ENCODE measurements around the gene MCUR1. TPM values are rescaled to one million over a fixed set of nuclear protein-coding genes. Genes with fewer than 3 reads are reported as not detected.

MCUR1 gene
- total and polyA plus RNA-seq, 4 experiments from 2014 or later, result 5.9 to 11.6 (median 11.4) TPM

GRCh38 chr6:13813026-13813425, 1.3 kb downstream of the MCUR1 start:
- Mint-ChIP-seq H3K27me3 (no peaks in the 10 kb centered on the region), H3K4me1 (peaks cover 26 to 37% (median 33%) of the 10 kb centered on the region in 4 donors), H3K27ac (peak overlapping the region in 6 of 7 donors; percentile 56 to 89 (median 66)), H3K4me3 (peak overlapping the region; percentile 80 to 93 (median 90)), H3K36me3 (peaks cover 0 to 4% of the 10 kb centered on the region in 2 donors), H3K9me3 (no peaks in the 10 kb centered on the region)
- CTCF ChIA-PET (ENCODE audit: partially characterized antibody), result interaction anchor here (4.3 kb wide), 1 partner anchor 17 kb away, joined by 38 read pairs; no protein-coding TSS in a partner anchor
- POLR2A ChIA-PET (ENCODE audit: partially characterized antibody), result interaction anchor here (1.3 to 3.5 kb wide), 4 partner anchors 102 to 484 kb away, joined by 3 to 21 read pairs (median 20); partner anchors contain the start of genes NOL7, RANBP9, SIRT5 and TBC1D7
- H3K9me3 ChIP-seq (ENCODE audit: control insufficient read depth in 1 of 2, low read length in 2 of 2), result no peaks in the 10 kb centered on the region
- no peak for DNase-seq
- no peaks in the 10 kb centered on the region for H3K27me3 ChIP-seq (ENCODE audit: insufficient read depth, low read length)
- no peak overlapping the region for H3K27ac ChIP-seq (ENCODE audit: low read depth, low read length)
- H3K36me3 ChIP-seq (ENCODE audit: insufficient read depth, low read length), result no peaks in the 10 kb centered on the region
- intact Hi-C loops (cut with micrococcal nuclease), result loop anchor here (5.0 kb wide), 1 partner anchor 1434 kb away; the partner anchor contains the start of gene JARID2
- peaks cover 28% of the 10 kb centered on the region for H3K4me1 ChIP-seq (ENCODE audit: insufficient read depth, low read length)
- no peak overlapping the region for H3K4me3 ChIP-seq (ENCODE audit: low read length in 2 of 2)

GRCh38 chr6:13812359-13812642, 2.1 kb downstream of the MCUR1 start:
- Histone ChIP-seq H3K27me3 (ENCODE audit: insufficient read depth, low read length) (no peaks in the 10 kb centered on the region), H3K36me3 (ENCODE audit: insufficient read depth, low read length) (no peaks in the 10 kb centered on the region), H3K27ac (ENCODE audit: low read depth, low read length) (no peak overlapping the region), H3K9me3 (ENCODE audit: control insufficient read depth in 1 of 2, low read length in 2 of 2) (no peaks in the 10 kb centered on the region), H3K4me1 (ENCODE audit: insufficient read depth, low read length) (peaks cover 28% of the 10 kb centered on the region), H3K4me3 (ENCODE audit: low read length in 2 of 2) (no peak overlapping the region)
- intact Hi-C loops (cut with micrococcal nuclease), result loop anchor here (5.0 kb wide), 1 partner anchor 1435 kb away; the partner anchor contains the start of gene JARID2
- peaks cover 28 to 37% (median 33%) of the 10 kb centered on the region in 4 donors for H3K4me1 Mint-ChIP-seq
- no peaks in the 10 kb centered on the region for H3K9me3 Mint-ChIP-seq
- H3K27ac Mint-ChIP-seq, result peak overlapping the region in 1 of 7 donors; percentile 71
- H3K27me3 Mint-ChIP-seq, result no peaks in the 10 kb centered on the region
- CTCF ChIA-PET (ENCODE audit: partially characterized antibody), result interaction anchor here (1.1 to 4.3 kb wide), 2 partner anchors 16 to 1812 kb away, joined by 4 to 38 read pairs; no protein-coding TSS in a partner anchor
- DNase-seq, result no peak
- peak overlapping the region in 4 of 8 donors; percentile 0 to 93 (median 11) for H3K4me3 Mint-ChIP-seq
- peaks cover 0 to 5% of the 10 kb centered on the region in 2 donors for H3K36me3 Mint-ChIP-seq
- POLR2A ChIA-PET (ENCODE audit: partially characterized antibody), result interaction anchor here (3.5 kb wide), 1 partner anchor 197 kb away, joined by 18 read pairs; the partner anchor contains the start of gene NOL7

- no peak for DNase-seq
- intact Hi-C loops (cut with micrococcal nuclease), result loop anchor here (5.0 kb wide), 1 partner anchor 1436 kb away; the partner anchor contains the start of gene JARID2
- ChIA-PET CTCF (ENCODE audit: partially characterized antibody) (interaction anchor here (1.1 to 4.3 kb wide), 3 partner anchors 12 to 1812 kb away, joined by 3 to 38 read pairs (median 4); no protein-coding TSS in a partner anchor), POLR2A (ENCODE audit: partially characterized antibody) (interaction anchor here (1.5 to 3.5 kb wide), 3 partner anchors 17 to 196 kb away, joined by 3 to 18 read pairs (median 4); partner anchors contain the start of gene NOL7)
- H3K9me3 ChIP-seq (ENCODE audit: control insufficient read depth in 1 of 2, low read length in 2 of 2), result no peaks in the 10 kb centered on the region
- Mint-ChIP-seq H3K4me3 (peak overlapping the region in 2 of 8 donors; percentile 0 to 19), H3K4me1 (peaks cover 28 to 40% (median 33%) of the 10 kb centered on the region in 4 donors), H3K9me3 (no peaks in the 10 kb centered on the region), H3K27me3 (no peaks in the 10 kb centered on the region), H3K36me3 (peaks cover 0 to 10% of the 10 kb centered on the region in 2 donors), H3K27ac (peak overlapping the region in 4 of 7 donors; percentile 1 to 78 (median 32))
- no peak overlapping the region for H3K4me3 ChIP-seq (ENCODE audit: low read length in 2 of 2)
- H3K36me3 ChIP-seq (ENCODE audit: insufficient read depth, low read length), result peaks cover 2% of the 10 kb centered on the region
- no peak overlapping the region for H3K27ac ChIP-seq (ENCODE audit: low read depth, low read length)
- H3K27me3 ChIP-seq (ENCODE audit: insufficient read depth, low read length), result no peaks in the 10 kb centered on the region
- peaks cover 28% of the 10 kb centered on the region for H3K4me1 ChIP-seq (ENCODE audit: insufficient read depth, low read length)
Measured at GRCh38 chr6:13811627-13812358, 2.6 kb downstream of the MCUR1 start.

GRCh38 chr6:13810688-13811446, 3.5 kb downstream of the MCUR1 start:
- H3K27me3 Mint-ChIP-seq, result no peaks in the 10 kb centered on the region
- peaks cover 4% of the 10 kb centered on the region for H3K36me3 ChIP-seq (ENCODE audit: insufficient read depth, low read length)
- no peak overlapping the region for H3K4me3 ChIP-seq (ENCODE audit: low read length in 2 of 2)
- H3K4me1 ChIP-seq (ENCODE audit: insufficient read depth, low read length), result peaks cover 28% of the 10 kb centered on the region
- no peaks in the 10 kb centered on the region for H3K9me3 Mint-ChIP-seq
- H3K27me3 ChIP-seq (ENCODE audit: insufficient read depth, low read length), result no peaks in the 10 kb centered on the region
- H3K4me3 Mint-ChIP-seq, result no peak overlapping the region
- H3K36me3 Mint-ChIP-seq, result peaks cover 0 to 13% of the 10 kb centered on the region in 2 donors
- ChIA-PET POLR2A (ENCODE audit: partially characterized antibody) (interaction anchor here (0.5 to 1.7 kb wide), 3 partner anchors 16 to 227 kb away, joined by 3 to 4 read pairs (median 3); no protein-coding TSS in a partner anchor), CTCF (ENCODE audit: partially characterized antibody) (interaction anchor here (1.1 to 4.3 kb wide), 3 partner anchors 11 to 1813 kb away, joined by 3 to 38 read pairs (median 4); no protein-coding TSS in a partner anchor)
- no peak for DNase-seq
- no peak overlapping the region for H3K27ac ChIP-seq (ENCODE audit: low read depth, low read length)
- peaks cover 28 to 40% (median 33%) of the 10 kb centered on the region in 4 donors for H3K4me1 Mint-ChIP-seq
- H3K9me3 ChIP-seq (ENCODE audit: control insufficient read depth in 1 of 2, low read length in 2 of 2), result no peaks in the 10 kb centered on the region
- intact Hi-C loops (cut with micrococcal nuclease), result loop anchor here (5.0 kb wide), 1 partner anchor 1436 kb away; the partner anchor contains the start of gene JARID2
- peak overlapping the region in 3 of 7 donors; percentile 24 to 82 (median 78) for H3K27ac Mint-ChIP-seq

GRCh38 chr6:13808801-13809200, 5.6 kb downstream of the MCUR1 start:
- intact Hi-C loops (cut with micrococcal nuclease), result no loop called here
- ChIA-PET CTCF (ENCODE audit: partially characterized antibody) (interaction anchor here (1.2 to 3.0 kb wide), 2 partner anchors 14 to 239 kb away, joined by 3 to 17 read pairs; no protein-coding TSS in a partner anchor), POLR2A (ENCODE audit: partially characterized antibody) (no interaction called here)
- H3K27ac Mint-ChIP-seq, result peak overlapping the region in 1 of 7 donors; percentile 43
- H3K36me3 Mint-ChIP-seq, result peaks cover 7 to 22% of the 10 kb centered on the region in 2 donors
- no peak overlapping the region for H3K4me3 Mint-ChIP-seq
- Histone ChIP-seq H3K36me3 (ENCODE audit: insufficient read depth, low read length) (peaks cover 4% of the 10 kb centered on the region), H3K27me3 (ENCODE audit: insufficient read depth, low read length) (no peaks in the 10 kb centered on the region), H3K9me3 (ENCODE audit: control insufficient read depth in 1 of 2, low read length in 2 of 2) (no peaks in the 10 kb centered on the region), H3K27ac (ENCODE audit: low read depth, low read length) (no peak overlapping the region), H3K4me3 (ENCODE audit: low read length in 2 of 2) (no peak overlapping the region), H3K4me1 (ENCODE audit: insufficient read depth, low read length) (peaks cover 20% of the 10 kb centered on the region)
- no peaks in the 10 kb centered on the region for H3K9me3 Mint-ChIP-seq
- peaks cover 25 to 36% (median 30%) of the 10 kb centered on the region in 4 donors for H3K4me1 Mint-ChIP-seq
- no peaks in the 10 kb centered on the region for H3K27me3 Mint-ChIP-seq
- DNase-seq, result no peak

DNA sequence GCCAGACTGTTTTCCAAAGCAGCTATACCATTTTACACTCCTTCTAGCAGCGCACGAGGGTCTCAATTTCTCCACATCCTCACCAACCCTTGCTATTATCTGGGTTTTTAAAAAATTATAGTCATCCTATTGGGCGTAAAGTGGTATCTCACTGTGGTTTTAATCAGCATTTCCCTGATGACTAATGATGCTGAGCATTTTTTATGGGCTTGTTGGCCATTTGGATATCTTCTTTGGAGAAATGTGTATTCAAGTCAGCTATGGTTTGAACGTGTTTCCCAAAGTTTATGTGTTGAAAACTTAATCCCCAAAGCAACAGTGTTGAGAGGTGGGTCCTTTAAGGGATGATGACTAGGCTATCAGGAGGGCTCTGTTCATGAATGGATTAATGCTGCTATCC, 6.7 kb downstream of the MCUR1 start:
- Histone ChIP-seq H3K4me3 (ENCODE audit: low read length in 2 of 2) (no peak overlapping the region), H3K27ac (ENCODE audit: low read depth, low read length) (no peak overlapping the region), H3K9me3 (ENCODE audit: control insufficient read depth in 1 of 2, low read length in 2 of 2) (no peaks in the 10 kb centered on the region), H3K27me3 (ENCODE audit: insufficient read depth, low read length) (no peaks in the 10 kb centered on the region), H3K36me3 (ENCODE audit: insufficient read depth, low read length) (peaks cover 4% of the 10 kb centered on the region), H3K4me1 (ENCODE audit: insufficient read depth, low read length) (peaks cover 15% of the 10 kb centered on the region)
- no peak for DNase-seq
- intact Hi-C loops (cut with micrococcal nuclease), result no loop called here
- Mint-ChIP-seq H3K9me3 (no peaks in the 10 kb centered on the region), H3K27me3 (no peaks in the 10 kb centered on the region), H3K4me1 (peaks cover 16 to 28% (median 21%) of the 10 kb centered on the region in 4 donors), H3K4me3 (no peak overlapping the region), H3K27ac (peak overlapping the region in 1 of 7 donors; percentile 61), H3K36me3 (peaks cover 10 to 22% of the 10 kb centered on the region in 2 donors)
- ChIA-PET POLR2A (ENCODE audit: partially characterized antibody) (no interaction called here), CTCF (ENCODE audit: partially characterized antibody) (interaction anchor here (1.2 to 3.0 kb wide), 2 partner anchors 13 to 240 kb away, joined by 3 to 17 read pairs; no protein-coding TSS in a partner anchor)
